ENCODE data around the gene C5.
"Not testable (repeated sequence)": the region's sequence is repeated elsewhere in the genome, so short reads cannot be mapped to it uniquely, and the experiment has no call there.

- TF ChIP-seq CTCF, POLR2A (IDR thresholded peaks at IDR 0.05): not testable (repeated sequence)
These were observed 14.4 kb downstream of the C5 start for GRCh38 chr9:121035717-121036116.
